BE2C (cell line): ENCODE data around the gene CYRIA.

Experiments
- DNase-seq: peaks from one replicate; pipeline ENCODE4 v3.0.0-alpha.2; 2020
- H3K27me3 ChIP-seq: fragments of 250-450 bp; sonication (Bioruptor Pico); 2 replicates; pipeline ENCODE4 v1.5.1; 2020; ENCODE audit warnings: mild to moderate bottlenecking
- H3K36me3 ChIP-seq: fragments of 250-450 bp; sonication (Bioruptor Pico); 2 replicates; pipeline ENCODE4 v1.5.1; 2020; ENCODE audit warnings: mild to moderate bottlenecking
- H3K4me1 ChIP-seq: fragments of 250-450 bp; sonication (Bioruptor Pico); 2 replicates; pipeline ENCODE4 v1.5.1; 2020
- H3K4me3 ChIP-seq: 2 replicates; pipeline ENCODE4 v1.5.1; 2011; ENCODE audit warnings: low read depth, low read length
- H3K9me3 ChIP-seq: fragments of 250-450 bp; sonication (Bioruptor Pico); 2 replicates; pipeline ENCODE4 v1.5.1; 2020
- CTCF ChIP-seq: IDR thresholded peaks from 2 replicates; pipeline ENCODE4 v1.5.1; 2012; ENCODE audit warnings: mild to moderate bottlenecking, low read depth, low read length

The CYRIA gene

GRCh38 chr2:16661526-16661925 is 4.1 kb downstream of the CYRIA start:
- Histone ChIP-seq H3K36me3 (no peaks in the 10 kb centered on the region), H3K27me3 (peaks cover 22% of the 10 kb centered on the region), H3K9me3 (no peaks in the 10 kb centered on the region), H3K4me3 (no peak overlapping the region), H3K4me1 (no peaks in the 10 kb centered on the region)
- no peak for TF ChIP-seq CTCF
- DNase-seq, result no peak

- peaks cover 15% of the 10 kb centered on the region for H3K27me3 ChIP-seq
- TF ChIP-seq CTCF, result no peak
- H3K9me3 ChIP-seq, result no peaks in the 10 kb centered on the region
- no peaks in the 10 kb centered on the region for H3K4me1 ChIP-seq
- DNase-seq, result no peak
- no peak overlapping the region for H3K4me3 ChIP-seq
- no peaks in the 10 kb centered on the region for H3K36me3 ChIP-seq
Observed at GRCh38 chr2:16660556-16660955, 5.1 kb downstream of the CYRIA start.

- H3K4me3 ChIP-seq, result no peak overlapping the region
- no peak for TF ChIP-seq CTCF
- DNase-seq, result no peak
- H3K9me3 ChIP-seq, result no peaks in the 10 kb centered on the region
- H3K4me1 ChIP-seq, result no peaks in the 10 kb centered on the region
- peaks cover 12% of the 10 kb centered on the region for H3K27me3 ChIP-seq
- H3K36me3 ChIP-seq, result no peaks in the 10 kb centered on the region
Observed at GRCh38 chr2:16660114-16660513, 5.5 kb downstream of the CYRIA start.

DNA sequence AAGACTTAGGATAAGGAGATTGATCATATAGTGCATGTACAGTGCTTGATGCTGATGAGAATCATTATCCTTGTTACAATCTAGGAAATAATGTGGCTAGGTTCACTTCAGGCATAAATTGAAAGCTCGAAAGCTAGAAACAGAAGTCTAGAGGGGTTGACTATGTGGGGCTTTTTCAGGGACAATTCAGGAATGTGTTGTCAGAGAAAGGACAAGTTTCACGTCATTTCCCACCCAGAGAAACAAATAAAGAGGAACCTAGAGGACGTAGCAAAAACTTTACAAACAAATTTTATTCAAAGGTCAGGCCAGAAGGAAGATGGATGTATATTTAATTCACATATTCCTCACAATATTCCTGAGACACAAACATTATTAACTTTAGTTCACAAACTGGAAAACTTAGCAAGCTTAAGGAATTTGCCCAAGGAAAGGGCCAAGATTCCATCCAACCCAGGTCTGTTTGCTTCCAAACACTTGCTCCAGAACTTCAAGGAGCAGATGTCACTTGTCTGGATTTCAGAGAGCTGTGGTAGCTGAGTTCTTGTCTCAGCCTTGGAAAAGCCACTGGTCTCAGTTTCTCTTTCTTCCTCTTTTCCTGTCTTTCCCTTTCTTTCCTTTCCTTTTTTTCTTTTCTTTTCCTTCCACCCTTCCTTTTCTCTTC is 7.4 kb downstream of the CYRIA start:
- H3K36me3 ChIP-seq, result no peaks in the 10 kb centered on the region
- H3K4me1 ChIP-seq, result no peaks in the 10 kb centered on the region
- no peak overlapping the region for H3K4me3 ChIP-seq
- TF ChIP-seq CTCF, result no peak
- H3K9me3 ChIP-seq, result no peaks in the 10 kb centered on the region
- DNase-seq, result no peak
- no peaks in the 10 kb centered on the region; the same call in 1 of the 2 replicates for H3K27me3 ChIP-seq

DNA sequence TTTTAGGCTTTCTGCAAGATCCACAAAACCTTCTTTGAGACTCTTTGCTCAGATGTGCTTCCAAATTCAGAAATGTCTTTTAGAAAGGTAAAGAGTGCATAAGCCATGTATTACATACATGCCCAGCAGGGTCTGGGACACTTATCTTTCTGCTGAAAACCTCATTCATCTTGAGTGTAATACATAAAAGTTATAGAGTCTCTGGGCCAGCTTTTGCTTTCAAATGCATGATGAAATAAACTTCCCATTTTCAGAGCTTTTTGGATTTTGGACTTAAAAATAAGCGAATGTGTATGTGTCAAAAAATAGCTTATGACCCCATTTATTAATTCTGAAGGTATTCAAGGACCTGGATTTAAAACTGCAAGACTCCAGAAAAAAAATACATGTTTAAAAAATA is 8.0 kb downstream of the CYRIA start:
- Histone ChIP-seq H3K9me3 (no peaks in the 10 kb centered on the region), H3K4me3 (no peak overlapping the region), H3K4me1 (no peaks in the 10 kb centered on the region), H3K36me3 (no peaks in the 10 kb centered on the region), H3K27me3 (no peaks in the 10 kb centered on the region; the same call in 1 of the 2 replicates)
- DNase-seq, result no peak
- no peak for TF ChIP-seq CTCF

DNA sequence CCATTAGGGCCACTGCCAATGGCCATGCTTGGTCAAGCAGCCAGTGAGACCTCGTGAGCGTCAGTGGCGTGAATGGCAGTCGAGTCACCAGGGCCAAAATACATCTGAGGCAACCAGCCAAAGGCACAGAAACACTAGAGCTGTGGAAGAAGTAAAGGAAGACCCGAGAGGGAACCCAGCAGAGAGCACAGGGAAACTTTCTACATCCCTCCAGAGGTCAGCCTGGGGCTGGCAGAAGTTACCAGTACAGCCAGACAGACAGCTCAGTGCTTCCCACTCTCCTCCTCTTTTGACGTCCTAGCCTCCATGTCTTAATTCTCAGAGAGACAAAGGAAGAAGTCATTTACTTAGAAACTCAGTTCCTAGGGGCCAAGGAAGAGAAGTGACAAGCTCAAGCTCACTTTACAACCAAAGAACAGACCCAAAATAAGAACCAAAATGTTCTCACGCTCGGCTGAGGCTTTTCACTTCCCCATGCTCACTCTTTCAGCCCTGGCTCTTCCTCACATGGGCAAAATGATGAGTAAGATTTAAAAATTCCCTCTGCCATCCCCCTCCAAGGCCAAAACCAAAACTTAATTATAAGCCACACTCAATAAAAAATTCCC is 8.7 kb downstream of the CYRIA start:
- Histone ChIP-seq H3K4me1 (no peaks in the 10 kb centered on the region), H3K27me3 (no peaks in the 10 kb centered on the region; the same call in 1 of the 2 replicates), H3K4me3 (no peak overlapping the region), H3K36me3 (no peaks in the 10 kb centered on the region), H3K9me3 (no peaks in the 10 kb centered on the region)
- TF ChIP-seq CTCF, result no peak
- DNase-seq, result no peak
